ENCODE measurements around the gene FOXO1. TPM values are rescaled to one million over a fixed set of nuclear protein-coding genes. Genes with fewer than 3 reads are reported as not detected.

The FOXO1 gene
- total RNA-seq, 1 experiment from 2014 or later, result 24.3 TPM

Other genes with a start within 250 kb of the FOXO1 start
- gene MRPS31, start 104.5 kb upstream of the FOXO1 start, total RNA-seq (2014; rRNA removed; shearing (Covaris generic)), result 27.0 and 38.5 TPM in 2 replicates
- 33.8 and 36.0 TPM in 2 replicates for gene SLC25A15, start 123.0 kb upstream of the FOXO1 start, total RNA-seq (2014; rRNA removed; shearing (Covaris generic))

Measured in H7 (cell line).